Thoracic aorta (tissue), 2 donors: Measurements from ENCODE around the gene IQCH. TPM values are rescaled to one million over a fixed set of nuclear protein-coding genes. Genes with fewer than 3 reads are reported as not detected.

Experiments
- ATAC-seq: fragments of 150-250 bp; one replicate; pipeline ENCODE4 v1.8.0; 2017; ENCODE audit warnings: low read depth; ENCODE audit not compliant: insufficient number of reproducible peaks, low FRiP score
- DNase-seq: peaks from one replicate; pipeline ENCODE4 v3.0.0-alpha.2; 2020; ENCODE audit warnings: low spot score
- H3K27ac ChIP-seq, 2 donors: fragments of 200-600 bp; sonication (generic); 1 replicate in 1 of 2; 2 replicates in 1 of 2; pipeline ENCODE4 v1.5.1; 2016; ENCODE audit warnings: mild to moderate bottlenecking in 2 of 2, moderate library complexity in 2 of 2
- H3K27me3 ChIP-seq: fragments of 200-600 bp; sonication (generic); replicated peaks from 2 replicates; pipeline ENCODE4 v1.6.0; 2016; ENCODE audit warnings: mild to moderate bottlenecking; ENCODE audit not compliant: insufficient read depth
- H3K36me3 ChIP-seq: fragments of 200-600 bp; sonication (generic); one replicate; pipeline ENCODE4 v1.5.1; 2016
- H3K4me1 ChIP-seq, 2 donors: fragments of 200-600 bp; sonication (generic); 1 replicate in 1 of 2; 2 replicates in 1 of 2; pipeline versions ENCODE4 v1.5.1 to v1.6.0; 2016; ENCODE audit warnings: low read depth in 2 of 2, mild to moderate bottlenecking in 1 of 2; ENCODE audit not compliant: control insufficient read depth in 1 of 2
- H3K4me3 ChIP-seq: fragments of 200-600 bp; sonication (generic); 2 replicates; pipeline ENCODE4 v1.5.1; 2016; ENCODE audit warnings: mild to moderate bottlenecking
- H3K9me3 ChIP-seq: fragments of 200-600 bp; sonication (generic); 2 replicates; pipeline ENCODE4 v1.5.1; 2016
- CTCF ChIP-seq: fragments of 200-600 bp; sonication (generic); IDR thresholded peaks from one replicate; pipeline ENCODE4 v1.5.1; 2019; ENCODE audit warnings: antibody characterized with exemption
- total RNA-seq, 2 donors: library from RNA; depleted of rRNA; stranded (reverse); fragments of >200 nt; gene quantifications; one replicate each; pipeline versions ENCODE4 v1.1.0 to v1.2.3, GENCODE V29; 2016

The IQCH gene
- total RNA-seq, 2 donors from 2014 or later = 0.14 to 2.3 TPM

- DNase-seq = no peak
- no peaks in the 10 kb centered on the region for H3K27me3 ChIP-seq
Observed at GRCh38 chr15:67515090-67515489, 260.5 kb downstream of the IQCH start.

GRCh38 chr15:67515557-67515956 lies 261.0 kb downstream of the IQCH start:
- Histone ChIP-seq H3K27ac (no peak overlapping the region), H3K4me3 (no peak overlapping the region), H3K27me3 (no peaks in the 10 kb centered on the region), H3K9me3 (no peaks in the 10 kb centered on the region), H3K4me1 (no peaks in the 10 kb centered on the region), H3K36me3 (peaks cover 3% of the 10 kb centered on the region)
- DNase-seq = no peak
- TF ChIP-seq CTCF = no peak
- ATAC-seq = no peak

More at GRCh38 chr15:67515090-67515489, 260.5 kb downstream of the IQCH start:
- H3K4me3 ChIP-seq = no peak overlapping the region
- H3K9me3 ChIP-seq = no peaks in the 10 kb centered on the region
- no peak for TF ChIP-seq CTCF
- no peak overlapping the region for H3K27ac ChIP-seq
- peaks cover 3% of the 10 kb centered on the region for H3K36me3 ChIP-seq
- no peak for ATAC-seq
- no peaks in the 10 kb centered on the region for H3K4me1 ChIP-seq

- H3K4me3 ChIP-seq = peak overlapping the region; percentile 76
- no peak for TF ChIP-seq CTCF
- H3K36me3 ChIP-seq = no peaks in the 10 kb centered on the region
- DNase-seq (no peak), ATAC-seq (no peak)
- H3K9me3 ChIP-seq = no peaks in the 10 kb centered on the region
- no peaks in the 10 kb centered on the region for H3K27me3 ChIP-seq
- peak overlapping the region; percentile 90 to 91 for H3K27ac ChIP-seq
- peaks cover 16 to 23% of the 10 kb centered on the region in 2 donors for H3K4me1 ChIP-seq
Observed at GRCh38 chr15:67520321-67521028, 265.9 kb downstream of the IQCH start.

- ATAC-seq = peak; percentile 81
- Histone ChIP-seq H3K4me3 (peak within 1 kb of the TSS; percentile 76), H3K36me3 (no peaks in the 10 kb centered on the region), H3K27ac (peak within 1 kb of the TSS; percentile 90 to 91), H3K4me1 (peaks cover 16 to 23% of the 10 kb centered on the region in 2 donors), H3K27me3 (no peaks in the 10 kb centered on the region), H3K9me3 (no peaks in the 10 kb centered on the region)
- no peak for TF ChIP-seq CTCF
- no peak for DNase-seq
Observed at GRCh38 chr15:67521029-67521782, 266.6 kb downstream of the IQCH start, which contains the start of gene C15orf61. Gene C15orf61, plus strand, starts transcription at chr15:67521131. Its CDS starts 118 bp downstream, at chr15:67521249.
